Measurements from ENCODE around the gene GMNN.

- TF ChIP-seq, protein P1, sequence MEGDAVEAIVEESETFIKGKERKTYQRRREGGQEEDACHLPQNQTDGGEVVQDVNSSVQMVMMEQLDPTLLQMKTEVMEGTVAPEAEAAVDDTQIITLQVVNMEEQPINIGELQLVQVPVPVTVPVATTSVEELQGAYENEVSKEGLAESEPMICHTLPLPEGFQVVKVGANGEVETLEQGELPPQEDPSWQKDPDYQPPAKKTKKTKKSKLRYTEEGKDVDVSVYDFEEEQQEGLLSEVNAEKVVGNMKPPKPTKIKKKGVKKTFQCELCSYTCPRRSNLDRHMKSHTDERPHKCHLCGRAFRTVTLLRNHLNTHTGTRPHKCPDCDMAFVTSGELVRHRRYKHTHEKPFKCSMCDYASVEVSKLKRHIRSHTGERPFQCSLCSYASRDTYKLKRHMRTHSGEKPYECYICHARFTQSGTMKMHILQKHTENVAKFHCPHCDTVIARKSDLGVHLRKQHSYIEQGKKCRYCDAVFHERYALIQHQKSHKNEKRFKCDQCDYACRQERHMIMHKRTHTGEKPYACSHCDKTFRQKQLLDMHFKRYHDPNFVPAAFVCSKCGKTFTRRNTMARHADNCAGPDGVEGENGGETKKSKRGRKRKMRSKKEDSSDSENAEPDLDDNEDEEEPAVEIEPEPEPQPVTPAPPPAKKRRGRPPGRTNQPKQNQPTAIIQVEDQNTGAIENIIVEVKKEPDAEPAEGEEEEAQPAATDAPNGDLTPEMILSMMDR (IDR thresholded peaks at IDR 0.05), result no peak
- TF ChIP-seq POLR2A (IDR thresholded peaks at IDR 0.05), result no peak
Observed at GRCh38 chr6:24831771-24832716, 57.3 kb downstream of the GMNN start.
